GM23338 (cell line): ENCODE data around the gene TNS1. TPM values are rescaled to one million over a fixed set of nuclear protein-coding genes. Genes with fewer than 3 reads are reported as not detected.

ENCODE experiments used
- ATAC-seq: fragments of 200-7000 bp; cut with Tn5 transposase; 3 replicates; pipeline ENCODE4 v1.9.1; 2020
- DNase-seq: peaks from one replicate; pipeline ENCODE4 v3.0.0-alpha.2; 2015; ENCODE audit warnings: low spot score
- H2AFZ ChIP-seq: fragments of 200-600 bp; sonication (generic); 2 replicates; pipeline ENCODE4 v1.8.0; 2016; ENCODE audit warnings: antibody characterized with exemption, mild to moderate bottlenecking, moderate library complexity
- H3F3A ChIP-seq: fragments of 200-600 bp; sonication (generic); replicated peaks from 2 replicates; pipeline ENCODE4 v1.8.0; 2017; ENCODE audit warnings: antibody characterized with exemption, mixed run types, low read depth
- H3K27ac ChIP-seq: fragments of 200-600 bp; sonication (generic); 2 replicates; pipeline ENCODE4 v1.6.1; 2016; ENCODE audit warnings: low read depth
- H3K27me3 ChIP-seq: fragments of 200-600 bp; sonication (generic); 2 replicates; pipeline ENCODE4 v1.8.0; 2016; ENCODE audit warnings: mild to moderate bottlenecking, mixed run types, moderate library complexity; ENCODE audit not compliant: insufficient read depth
- H3K36me3 ChIP-seq: fragments of 200-600 bp; sonication (generic); 2 replicates; pipeline ENCODE4 v1.8.0; 2016; ENCODE audit warnings: mild to moderate bottlenecking; ENCODE audit not compliant: insufficient read depth
- H3K4me1 ChIP-seq: fragments of 200-600 bp; sonication (generic); 2 replicates; pipeline ENCODE4 v1.8.0; 2016; ENCODE audit warnings: mild to moderate bottlenecking, moderate library complexity; ENCODE audit not compliant: insufficient read depth
- H3K4me2 ChIP-seq: fragments of 200-600 bp; sonication (generic); 2 replicates; pipeline ENCODE4 v1.7.1; 2017; ENCODE audit warnings: mixed run types
- H3K4me3 ChIP-seq: fragments of 200-600 bp; sonication (generic); 2 replicates; pipeline ENCODE4 v1.6.1; 2016; ENCODE audit warnings: mixed run types
- H3K79me2 ChIP-seq: fragments of 200-600 bp; sonication (generic); replicated peaks from 2 replicates; pipeline ENCODE4 v1.8.0; 2017; ENCODE audit warnings: mild to moderate bottlenecking; ENCODE audit not compliant: insufficient read depth
- H3K9me2 ChIP-seq: fragments of 200-600 bp; sonication (generic); 2 replicates; pipeline ENCODE4 v1.8.0; 2017; ENCODE audit not compliant: insufficient read depth
- H4K20me1 ChIP-seq: fragments of 200-600 bp; sonication (generic); replicated peaks from 2 replicates; pipeline ENCODE4 v1.8.0; 2017; ENCODE audit warnings: mild to moderate bottlenecking; ENCODE audit not compliant: insufficient read depth
- H3K27ac Mint-ChIP-seq: 2 replicates; pipeline ENCODE4 v1.8.0; 2020; ENCODE audit warnings: inconsistent platforms, mild to moderate bottlenecking, moderate library complexity, mixed read lengths
- H3K27me3 Mint-ChIP-seq: 3 replicates; pipeline ENCODE4 v1.8.0; 2022; ENCODE audit warnings: low read depth, mild to moderate bottlenecking, moderate library complexity, mixed read lengths, inconsistent platforms; ENCODE audit not compliant: insufficient read depth, poor library complexity
- H3K36me3 Mint-ChIP-seq: 3 replicates; pipeline ENCODE4 v1.8.0; 2021; ENCODE audit warnings: low read depth, mild to moderate bottlenecking, inconsistent platforms, moderate library complexity, mixed read lengths
- H3K4me1 Mint-ChIP-seq: 3 replicates; pipeline ENCODE4 v1.8.0; 2020; ENCODE audit warnings: mild to moderate bottlenecking, inconsistent platforms, mixed read lengths
- H3K4me3 Mint-ChIP-seq: 3 replicates; pipeline ENCODE4 v1.8.0; 2021; ENCODE audit warnings: moderate library complexity, mild to moderate bottlenecking, inconsistent platforms, mixed read lengths
- H3K9me3 Mint-ChIP-seq: 3 replicates; pipeline ENCODE4 v1.8.0; 2020; ENCODE audit warnings: moderate library complexity, mild to moderate bottlenecking, inconsistent platforms, mixed read lengths
- CREB1 ChIP-seq: fragments of 250-450 bp; sonication (Bioruptor Pico); IDR thresholded peaks from 2 replicates; pipeline ENCODE4 v1.5.0; 2020; ENCODE audit warnings: low read depth, mild to moderate bottlenecking, moderate library complexity
- CTCF ChIP-seq, 2 experiments: fragments of 200-600 bp in 1 of 2; sonication (generic) in 1 of 2; conservative IDR thresholded peaks; 2 replicates each; pipeline versions ENCODE4 v1.5.1 to v1.6.1; 2016 to 2017; ENCODE audit warnings: antibody characterized with exemption in 2 of 2, low read depth in 2 of 2, mild to moderate bottlenecking in 2 of 2, moderate library complexity in 1 of 2
- ETS1 ChIP-seq: IDR thresholded peaks from 2 replicates; pipeline ENCODE4 v1.6.1; 2016; ENCODE audit warnings: antibody characterized with exemption
- EZH2 ChIP-seq: fragments of 200-600 bp; sonication (generic); IDR thresholded peaks from one replicate; pipeline ENCODE4 v1.8.0; 2017; ENCODE audit warnings: antibody characterized with exemption, mild to moderate bottlenecking, low read depth; ENCODE audit not compliant: unreplicated experiment
- EZH2phosphoT487 ChIP-seq: fragments of 200-600 bp; sonication (generic); IDR thresholded peaks from one replicate; pipeline ENCODE4 v1.8.1; 2018; ENCODE audit warnings: antibody characterized with exemption; ENCODE audit not compliant: unreplicated experiment
- JUNB ChIP-seq: IDR thresholded peaks from one replicate; pipeline ENCODE4 v1.6.1; 2016; ENCODE audit warnings: antibody characterized with exemption; ENCODE audit not compliant: unreplicated experiment
- NANOG ChIP-seq: IDR thresholded peaks from 2 replicates; pipeline ENCODE4 v1.6.1; 2016; ENCODE audit warnings: antibody characterized with exemption, borderline replicate concordance
- POLR2AphosphoS5 ChIP-seq: IDR thresholded peaks from 2 replicates; pipeline ENCODE4 v1.6.1; 2016; ENCODE audit warnings: antibody characterized with exemption, low read depth
- REST ChIP-seq: IDR thresholded peaks from one replicate; pipeline ENCODE4 v1.6.1; 2018; ENCODE audit warnings: antibody characterized with exemption; ENCODE audit not compliant: unreplicated experiment
- STAT1 ChIP-seq: IDR thresholded peaks from one replicate; pipeline ENCODE4 v1.6.1; 2016; ENCODE audit warnings: antibody characterized with exemption; ENCODE audit not compliant: unreplicated experiment
- ZNF114 ChIP-seq: fragments of 250-450 bp; sonication (Bioruptor Pico); IDR thresholded peaks from 2 replicates; pipeline ENCODE4 v1.5.0; 2020; ENCODE audit warnings: mild to moderate bottlenecking, moderate library complexity
- ZNF331 ChIP-seq: fragments of 250-450 bp; sonication (Bioruptor Pico); IDR thresholded peaks from 2 replicates; pipeline ENCODE4 v1.5.0; 2020; ENCODE audit warnings: low read depth, mild to moderate bottlenecking, moderate library complexity
- ZNF462 ChIP-seq: fragments of 250-450 bp; sonication (Bioruptor Pico); IDR thresholded peaks from 2 replicates; pipeline ENCODE4 v1.5.0; 2020; ENCODE audit warnings: mild to moderate bottlenecking, moderate library complexity
- polyA plus RNA-seq: library from polyadenylated mRNA; unstranded; fragments of >200 nt; fragmentation: Nextera tagmentation; extraction: Ambion mirVana; gene quantifications from 2 replicates; pipeline ENCODE4 v1.2.1, GENCODE V29; 2016
- total RNA-seq: library from RNA; depleted of rRNA; stranded (reverse); fragments of >200 nt; shearing (Covaris generic); gene quantifications from 2 replicates; pipeline ENCODE4 v1.2.3, GENCODE V29; 2014

TNS1 gene
- total and polyA plus RNA-seq, 2 experiments from 2014 or later, result 2.0 to 7.4 TPM

- no peaks in the 10 kb centered on the region for H3K79me2 ChIP-seq
- Mint-ChIP-seq H3K4me1 (peaks cover 15% of the 10 kb centered on the region; the same call in 2 of the 3 replicates), H3K36me3 (peaks cover 5% of the 10 kb centered on the region; the same call in 2 of the 3 replicates), H3K9me3 (peaks cover 2% of the 10 kb centered on the region; the same call in 1 of the 3 replicates), H3K27me3 (peaks cover 7% of the 10 kb centered on the region), H3K4me3 (no peak overlapping the region; the same call in 1 of the 3 replicates), H3K27ac (no peak overlapping the region)
- no peaks in the 10 kb centered on the region for H3F3A ChIP-seq
- peak overlapping the region; percentile 95; the same call in 1 of the 2 replicates for H2AFZ ChIP-seq
- peak overlapping the region; percentile 96 for H3K4me3 ChIP-seq
- no peaks in the 10 kb centered on the region for H3K9me2 ChIP-seq
- TF ChIP-seq CREB1 (CRISPR knock-in tag) (no peak), ETS1 (no peak), CTCF (conservative IDR thresholded peaks at IDR 0.05; ENCODE audit: low read depth in 2 of 2) (no peak), STAT1 (no peak), EZH2 (no peak), ZNF114 (CRISPR knock-in tag) (no peak), ZNF331 (CRISPR knock-in tag) (no peak), NANOG (no peak), EZH2phosphoT487 (no peak), JUNB (no peak), POLR2AphosphoS5 (no peak), REST (no peak), ZNF462 (CRISPR knock-in tag) (no peak)
- H3K4me2 ChIP-seq, result peak overlapping the region; percentile 93
- no peak overlapping the region for H3K27ac ChIP-seq
- H3K27me3 ChIP-seq, result peaks cover 20% of the 10 kb centered on the region
- peak; percentile 67 for DNase-seq
- peak; percentile 36 for ATAC-seq
- no peaks in the 10 kb centered on the region; the same call in none of the 2 replicates for H4K20me1 ChIP-seq
- peaks cover 15% of the 10 kb centered on the region for H3K4me1 ChIP-seq
- H3K36me3 ChIP-seq, result no peaks in the 10 kb centered on the region
Measured at GRCh38 chr2:217979151-217979811, 23.5 kb downstream of the TNS1 start.
